Measurements from ENCODE around the gene SLC2A11.
A peak's percentile ranks its signal among the peaks of the same experiment; 100 is the strongest.
"Not testable (repeated sequence)": the region's sequence is repeated elsewhere in the genome, so short reads cannot be mapped to it uniquely, and the experiment has no call there.

SLC2A11 gene

GRCh38 chr22:23858484-23858815 lies 775 bp downstream of the SLC2A11 start:
- no peak for DNase-seq (ENCODE audit: low read depth in 1 of 2, low spot score in 1 of 2)
- Histone ChIP-seq H3K27ac (replicated peaks) (no peak overlapping the region), H3K4me3 (replicated peaks; ENCODE audit: insufficient read depth, low read length) (peak overlapping the region; percentile 65), H3K27me3 (ENCODE audit: insufficient read depth, poor library complexity, severe bottlenecking) (no peaks in the 10 kb centered on the region)
- TF ChIP-seq SPI1 (IDR thresholded peaks at IDR 0.05; ENCODE audit: borderline replicate concordance, low read depth) (no peak), POLR2AphosphoS5 (IDR thresholded peaks at IDR 0.05; ENCODE audit: low read depth) (no peak), GABPA (IDR thresholded peaks at IDR 0.05; ENCODE audit: low read depth) (no peak), REST (IDR thresholded peaks at IDR 0.05; ENCODE audit: insufficient replicate concordance, low read depth) (no peak)

GRCh38 chr22:23859201-23859600 lies 1.5 kb downstream of the SLC2A11 start:
- Histone ChIP-seq H3K27me3 (ENCODE audit: insufficient read depth, poor library complexity, severe bottlenecking) (no peaks in the 10 kb centered on the region), H3K4me3 (replicated peaks; ENCODE audit: insufficient read depth, low read length) (no peak overlapping the region), H3K27ac (replicated peaks) (no peak overlapping the region)
- DNase-seq (ENCODE audit: low read depth in 1 of 2, low spot score in 1 of 2) = no peak
- TF ChIP-seq REST (IDR thresholded peaks at IDR 0.05; ENCODE audit: insufficient replicate concordance, low read depth) (no peak), POLR2AphosphoS5 (IDR thresholded peaks at IDR 0.05; ENCODE audit: low read depth) (no peak), GABPA (IDR thresholded peaks at IDR 0.05; ENCODE audit: low read depth) (no peak), CTCF (IDR thresholded peaks at IDR 0.05; ENCODE audit: insufficient read depth, low read length) (no peak), SPI1 (IDR thresholded peaks at IDR 0.05; ENCODE audit: borderline replicate concordance, low read depth) (no peak)

GRCh38 chr22:23860187-23860586 lies 2.5 kb downstream of the SLC2A11 start:
- not testable (repeated sequence) for H3K27ac ChIP-seq (replicated peaks); DNase-seq (ENCODE audit: low read depth in 1 of 2, low spot score in 1 of 2); H3K27me3 ChIP-seq (ENCODE audit: insufficient read depth, poor library complexity, severe bottlenecking); H3K4me3 ChIP-seq (replicated peaks; ENCODE audit: insufficient read depth, low read length)

GRCh38 chr22:23862103-23862502 lies 4.4 kb downstream of the SLC2A11 start:
- DNase-seq (ENCODE audit: low read depth in 1 of 2, low spot score in 1 of 2) = peak in 1 of 2 experiments; percentile 60
- no peak for TF ChIP-seq GABPA (IDR thresholded peaks at IDR 0.05; ENCODE audit: low read depth)
- no peak for TF ChIP-seq SPI1 (IDR thresholded peaks at IDR 0.05; ENCODE audit: borderline replicate concordance, low read depth)
- peak; percentile 84 for TF ChIP-seq CTCF (IDR thresholded peaks at IDR 0.05; ENCODE audit: insufficient read depth, low read length)
- no peak for TF ChIP-seq POLR2AphosphoS5 (IDR thresholded peaks at IDR 0.05; ENCODE audit: low read depth)
- TF ChIP-seq REST (IDR thresholded peaks at IDR 0.05; ENCODE audit: insufficient replicate concordance, low read depth) = no peak
- H3K4me3 ChIP-seq (replicated peaks; ENCODE audit: insufficient read depth, low read length) = no peak overlapping the region
- H3K27me3 ChIP-seq (ENCODE audit: insufficient read depth, poor library complexity, severe bottlenecking) = no peaks in the 10 kb centered on the region
- no peak overlapping the region for H3K27ac ChIP-seq (replicated peaks)

- not testable (repeated sequence) for H3K4me3 ChIP-seq (replicated peaks; ENCODE audit: insufficient read depth, low read length); DNase-seq (ENCODE audit: low read depth in 1 of 2, low spot score in 1 of 2); H3K27ac ChIP-seq (replicated peaks); H3K27me3 ChIP-seq (ENCODE audit: insufficient read depth, poor library complexity, severe bottlenecking)
These were observed 7.0 kb downstream of the SLC2A11 start for GRCh38 chr22:23864499-23865154.
